Transverse colon (tissue), 4 donors: ENCODE data around the gene SYCE3. TPM values are rescaled to one million over a fixed set of nuclear protein-coding genes. Genes with fewer than 3 reads are reported as not detected.
A peak's percentile ranks its signal among the peaks of the same experiment; 100 is the strongest.

Source experiments
- DNase-seq: peaks from one replicate; pipeline ENCODE4 v3.0.0-alpha.2; 2019
- H3K27ac ChIP-seq, 4 donors: fragments of 200-600 bp; sonication (generic); 2 replicates each; pipeline ENCODE4 v1.5.1; 2016 to 2018; ENCODE audit warnings: inconsistent platforms in 4 of 4
- H3K27me3 ChIP-seq: fragments of 200-600 bp; sonication (generic); 2 replicates; pipeline ENCODE4 v1.5.1; 2017; ENCODE audit warnings: inconsistent platforms
- H3K36me3 ChIP-seq, 4 donors: fragments of 200-600 bp; sonication (generic); 2 replicates each; pipeline ENCODE4 v1.5.1; 2017 to 2019; ENCODE audit warnings: inconsistent platforms in 4 of 4
- H3K4me1 ChIP-seq, 4 donors: fragments of 200-600 bp; sonication (generic); 2 replicates each; pipeline ENCODE4 v1.5.1; 2017 to 2020; ENCODE audit warnings: inconsistent platforms in 4 of 4
- H3K4me3 ChIP-seq, 4 donors: fragments of 200-600 bp; sonication (generic); 1 replicate in 1 of 4; 2 replicates in 3 of 4; pipeline versions ENCODE4 v1.5.1 to v1.6.1; 2017 to 2019; ENCODE audit warnings: inconsistent platforms in 4 of 4
- H3K9me3 ChIP-seq, 2 donors: fragments of 200-600 bp; sonication (generic); 2 replicates each; pipeline ENCODE4 v1.5.1; 2017 to 2019; ENCODE audit warnings: inconsistent platforms in 2 of 2
- CTCF ChIP-seq, 5 experiments: fragments of 200-600 bp in 3 of 5; fragments of 450-650 bp in 2 of 5; sonication (generic) in 3 of 5; IDR thresholded peaks; 1 replicate in 2 of 5; 2 replicates in 3 of 5; pipeline ENCODE4 v1.5.1; 2016 to 2017; ENCODE audit warnings: antibody characterized with exemption in 5 of 5, inconsistent platforms in 3 of 5, mild to moderate bottlenecking in 2 of 5, moderate library complexity in 1 of 5
- EP300 ChIP-seq: sonication (generic); formaldehyde crosslinking; IDR thresholded peaks from one replicate; pipeline ENCODE4 v1.6.1; 2017; ENCODE audit warnings: antibody characterized with exemption, low read depth
- POLR2A ChIP-seq: fragments of 450-650 bp; IDR thresholded peaks from one replicate; pipeline ENCODE4 v1.6.1; 2016; ENCODE audit warnings: antibody characterized with exemption, mild to moderate bottlenecking, moderate library complexity
- POLR2AphosphoS5 ChIP-seq, 3 donors: sonication (generic); formaldehyde crosslinking; IDR thresholded peaks; one replicate each; pipeline ENCODE4 v1.6.1; 2016; ENCODE audit warnings: antibody characterized with exemption in 3 of 3
- WGBS, 2 donors: methylation state at CpG; one replicate each; pipeline ENCODE4 v1.1.5; 2018; ENCODE audit warnings: low coverage in 1 of 2; 5-methylcytosine and 5-hydroxymethylcytosine counted together
- in situ Hi-C, 4 donors: fragments of 200-750 bp; cut with MboI; loops; one replicate each; pipeline versions ENCODE4 v1.15.0 to v1.15.1; 2017; ENCODE audit warnings: low sequenced_read_pairs in 3 of 4, low pct_ligation_motif_present in 1 of 4, low pct_unique_long_range_greater_than_20kb in 1 of 4
- intact Hi-C: fragments of 100-400 bp; cut with DNase I; formaldehyde crosslinking; loops from one replicate; pipeline ENCODE4 v1.15.1; 2023; ENCODE audit warnings: low total_unique reads
- total RNA-seq, 4 donors: library from RNA; depleted of rRNA; stranded (reverse); fragments of >200 nt; gene quantifications; one replicate each; pipeline ENCODE4 v1.1.0, GENCODE V29; 2016

Gene SYCE3
- total RNA-seq, 4 donors from 2014 or later = not detected

GRCh38 chr22:50577987-50578775 is 15.5 kb upstream of the SYCE3 start, which contains the start of gene CPT1B:
Gene CPT1B (minus strand): TSS chr22:50578427. CDS start chr22:50577915, 512 bp downstream.
- Histone ChIP-seq H3K27ac (no peak within 1 kb of the TSS), H3K9me3 (no peaks in the 10 kb centered on the region), H3K27me3 (no peaks in the 10 kb centered on the region), H3K36me3 (no peaks in the 10 kb centered on the region), H3K4me1 (peaks cover 11 to 24% (median 20%) of the 10 kb centered on the region in 4 donors), H3K4me3 (peak within 1 kb of the TSS in 1 of 4 donors; percentile 13)
- DNase-seq = no peak
- WGBS, 2 donors = 59% methylated on average over 62 of the region's 63 CpGs; no CpG with 5 or more reads in 1 of the 2 donors
- intact Hi-C loops (no loop called here), in situ Hi-C loops (no loop called here)
- TF ChIP-seq POLR2AphosphoS5 (IDR thresholded peaks at IDR 0.05) = no peak
- TF ChIP-seq POLR2A = no peak

- peaks cover 11 to 24% (median 20%) of the 10 kb centered on the region in 4 donors for H3K4me1 ChIP-seq
- H3K9me3 ChIP-seq = no peaks in the 10 kb centered on the region
- no peaks in the 10 kb centered on the region for H3K36me3 ChIP-seq
- no peak for DNase-seq
- no peak for TF ChIP-seq POLR2A
- no peak for TF ChIP-seq CTCF (IDR thresholded peaks at IDR 0.05)
- no peak for TF ChIP-seq EP300
- no peak for TF ChIP-seq POLR2AphosphoS5 (IDR thresholded peaks at IDR 0.05)
- H3K4me3 ChIP-seq = no peak overlapping the region
- WGBS, 2 donors = 60% methylated on average over 23 of the region's 23 CpGs; no CpG with 5 or more reads in 1 of the 2 donors
- in situ Hi-C loops = no loop called here
- no peaks in the 10 kb centered on the region for H3K27me3 ChIP-seq
- intact Hi-C loops = no loop called here
- H3K27ac ChIP-seq = no peak overlapping the region
Measured at GRCh38 chr22:50577697-50577986, 14.9 kb upstream of the SYCE3 start.

GRCh38 chr22:50576806-50577696 is 14.3 kb upstream of the SYCE3 start:
- TF ChIP-seq CTCF (IDR thresholded peaks at IDR 0.05) (no peak), POLR2AphosphoS5 (IDR thresholded peaks at IDR 0.05) (no peak), POLR2A (no peak)
- H3K27me3 ChIP-seq = no peaks in the 10 kb centered on the region
- H3K4me1 ChIP-seq = peaks cover 10 to 23% (median 20%) of the 10 kb centered on the region in 4 donors
- 80% methylated on average over 14 of the region's 18 CpGs; no CpG with 5 or more reads in 1 of the 2 donors for WGBS, 2 donors
- no peaks in the 10 kb centered on the region for H3K36me3 ChIP-seq
- in situ Hi-C loops (no loop called here), intact Hi-C loops (no loop called here)
- no peak for DNase-seq
- H3K4me3 ChIP-seq = no peak overlapping the region
- H3K9me3 ChIP-seq = no peaks in the 10 kb centered on the region
- H3K27ac ChIP-seq = no peak overlapping the region

GRCh38 chr22:50576070-50576469 is 13.4 kb upstream of the SYCE3 start:
- H3K9me3 ChIP-seq = no peaks in the 10 kb centered on the region
- TF ChIP-seq POLR2AphosphoS5 (IDR thresholded peaks at IDR 0.05) = no peak
- TF ChIP-seq POLR2A = no peak
- no peak for TF ChIP-seq EP300
- peak in 3 of 5 experiments; percentile 16 to 47 (median 18) for TF ChIP-seq CTCF (IDR thresholded peaks at IDR 0.05)
- H3K27ac ChIP-seq = no peak overlapping the region
- H3K4me3 ChIP-seq = no peak overlapping the region
- intact Hi-C loops = no loop called here
- WGBS, 2 donors = 40 to 68% methylated on average over 3 to 5 of the region's 5 CpGs
- peaks cover under 1 to 14% (median 11%) of the 10 kb centered on the region in 4 donors for H3K4me1 ChIP-seq
- H3K36me3 ChIP-seq = no peaks in the 10 kb centered on the region
- no peak for DNase-seq
- no peaks in the 10 kb centered on the region for H3K27me3 ChIP-seq
- in situ Hi-C loops = no loop called here
